Measurements from ENCODE around the gene GALNT13.

Gene GALNT13

DNA sequence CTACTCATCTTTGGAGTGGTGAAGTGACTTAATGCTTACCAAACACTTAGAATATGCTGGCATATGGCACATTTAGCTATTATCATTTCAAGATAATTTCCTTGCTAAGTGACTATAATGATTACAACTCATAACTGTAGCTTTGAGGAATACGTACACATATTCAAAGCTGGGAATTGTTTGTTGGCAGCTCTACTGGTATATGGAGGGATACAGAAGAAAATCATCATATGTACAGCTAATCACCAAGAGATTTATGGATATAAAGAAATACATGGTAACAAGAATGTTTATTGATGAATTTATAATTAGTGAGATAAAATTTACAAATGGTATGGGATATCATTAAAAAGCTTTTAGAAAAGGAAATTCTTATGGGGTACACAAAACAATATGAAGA, 207.2 kb downstream of the GALNT13 start:
- Histone ChIP-seq H3K27ac (no peak overlapping the region), H3K4me1 (no peaks in the 10 kb centered on the region), H3K9me3 (ENCODE audit: control insufficient read depth, low read length) (no peaks in the 10 kb centered on the region), H3K9ac (no peak overlapping the region), H2AFZ (no peak overlapping the region), H3K27me3 (ENCODE audit: control insufficient read depth, insufficient read depth, low read length) (no peaks in the 10 kb centered on the region), H3K4me2 (ENCODE audit: low read length) (no peak overlapping the region), H3K79me2 (no peaks in the 10 kb centered on the region), H3K36me3 (ENCODE audit: control insufficient read depth, insufficient read depth, low read length) (no peaks in the 10 kb centered on the region), H3K4me3 (ENCODE audit: low read depth, low read length) (no peak overlapping the region)
- TF ChIP-seq, protein P1, sequence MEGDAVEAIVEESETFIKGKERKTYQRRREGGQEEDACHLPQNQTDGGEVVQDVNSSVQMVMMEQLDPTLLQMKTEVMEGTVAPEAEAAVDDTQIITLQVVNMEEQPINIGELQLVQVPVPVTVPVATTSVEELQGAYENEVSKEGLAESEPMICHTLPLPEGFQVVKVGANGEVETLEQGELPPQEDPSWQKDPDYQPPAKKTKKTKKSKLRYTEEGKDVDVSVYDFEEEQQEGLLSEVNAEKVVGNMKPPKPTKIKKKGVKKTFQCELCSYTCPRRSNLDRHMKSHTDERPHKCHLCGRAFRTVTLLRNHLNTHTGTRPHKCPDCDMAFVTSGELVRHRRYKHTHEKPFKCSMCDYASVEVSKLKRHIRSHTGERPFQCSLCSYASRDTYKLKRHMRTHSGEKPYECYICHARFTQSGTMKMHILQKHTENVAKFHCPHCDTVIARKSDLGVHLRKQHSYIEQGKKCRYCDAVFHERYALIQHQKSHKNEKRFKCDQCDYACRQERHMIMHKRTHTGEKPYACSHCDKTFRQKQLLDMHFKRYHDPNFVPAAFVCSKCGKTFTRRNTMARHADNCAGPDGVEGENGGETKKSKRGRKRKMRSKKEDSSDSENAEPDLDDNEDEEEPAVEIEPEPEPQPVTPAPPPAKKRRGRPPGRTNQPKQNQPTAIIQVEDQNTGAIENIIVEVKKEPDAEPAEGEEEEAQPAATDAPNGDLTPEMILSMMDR (IDR thresholded peaks at IDR 0.05): no peak

DNA sequence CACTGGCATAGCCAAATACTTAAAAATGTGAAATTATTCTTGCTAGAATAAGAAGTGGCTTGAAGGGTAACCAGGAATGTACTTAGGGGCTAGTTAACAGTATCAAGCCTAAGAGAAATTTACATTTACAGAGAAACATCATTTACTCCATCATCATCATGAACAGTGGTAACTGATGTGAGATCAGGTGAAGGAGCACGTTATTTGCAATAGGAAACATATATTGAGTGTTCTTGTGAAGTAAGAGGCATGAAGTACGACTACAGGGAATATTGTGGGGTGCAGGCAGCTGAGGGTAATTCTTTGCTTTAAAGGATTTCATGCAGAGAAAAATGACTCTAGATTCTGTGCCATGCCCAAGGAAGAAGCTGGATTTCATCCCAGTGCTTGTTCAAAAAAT, 220.8 kb downstream of the GALNT13 start:
- Histone ChIP-seq H2AFZ (no peak overlapping the region), H3K27ac (no peak overlapping the region), H3K4me1 (no peaks in the 10 kb centered on the region), H3K36me3 (ENCODE audit: control insufficient read depth, insufficient read depth, low read length) (no peaks in the 10 kb centered on the region), H3K79me2 (no peaks in the 10 kb centered on the region), H3K9me3 (ENCODE audit: control insufficient read depth, low read length) (no peaks in the 10 kb centered on the region), H3K27me3 (ENCODE audit: control insufficient read depth, insufficient read depth, low read length) (no peaks in the 10 kb centered on the region), H3K4me3 (ENCODE audit: low read depth, low read length) (no peak overlapping the region), H3K4me2 (ENCODE audit: low read length) (no peak overlapping the region), H3K9ac (no peak overlapping the region)
- TF ChIP-seq, protein P1 (IDR thresholded peaks at IDR 0.05): no peak

DNA sequence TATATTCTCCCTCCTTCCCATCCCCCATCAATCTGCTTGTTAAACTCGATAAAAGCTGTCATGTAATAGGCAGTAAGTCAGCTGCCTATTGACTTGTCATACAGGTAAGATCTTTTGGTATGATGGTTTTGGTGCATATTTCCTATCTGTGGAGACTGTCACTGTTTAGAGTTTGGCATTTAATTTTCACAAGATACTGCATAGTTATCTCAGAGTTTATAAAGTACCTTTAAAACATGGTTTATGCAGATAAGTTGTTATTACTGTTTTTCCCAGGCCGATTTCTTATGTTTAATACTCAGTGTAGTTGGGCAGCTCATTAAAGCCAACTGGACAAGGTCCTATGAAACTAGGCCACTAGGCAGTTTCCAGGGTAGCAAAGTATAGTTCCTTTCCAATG, 222.1 kb downstream of the GALNT13 start:
- no peak overlapping the region for H3K4me2 ChIP-seq (ENCODE audit: low read length)
- no peak overlapping the region for H2AFZ ChIP-seq
- H3K4me3 ChIP-seq (ENCODE audit: low read depth, low read length): no peak overlapping the region
- TF ChIP-seq, protein P1 (IDR thresholded peaks at IDR 0.05): no peak
- H3K27me3 ChIP-seq (ENCODE audit: control insufficient read depth, insufficient read depth, low read length): no peaks in the 10 kb centered on the region
- H3K36me3 ChIP-seq (ENCODE audit: control insufficient read depth, insufficient read depth, low read length): no peaks in the 10 kb centered on the region
- H3K9me3 ChIP-seq (ENCODE audit: control insufficient read depth, low read length): no peaks in the 10 kb centered on the region
- no peak overlapping the region for H3K9ac ChIP-seq
- no peaks in the 10 kb centered on the region for H3K79me2 ChIP-seq
- H3K4me1 ChIP-seq: no peaks in the 10 kb centered on the region
- H3K27ac ChIP-seq: no peak overlapping the region

DNA sequence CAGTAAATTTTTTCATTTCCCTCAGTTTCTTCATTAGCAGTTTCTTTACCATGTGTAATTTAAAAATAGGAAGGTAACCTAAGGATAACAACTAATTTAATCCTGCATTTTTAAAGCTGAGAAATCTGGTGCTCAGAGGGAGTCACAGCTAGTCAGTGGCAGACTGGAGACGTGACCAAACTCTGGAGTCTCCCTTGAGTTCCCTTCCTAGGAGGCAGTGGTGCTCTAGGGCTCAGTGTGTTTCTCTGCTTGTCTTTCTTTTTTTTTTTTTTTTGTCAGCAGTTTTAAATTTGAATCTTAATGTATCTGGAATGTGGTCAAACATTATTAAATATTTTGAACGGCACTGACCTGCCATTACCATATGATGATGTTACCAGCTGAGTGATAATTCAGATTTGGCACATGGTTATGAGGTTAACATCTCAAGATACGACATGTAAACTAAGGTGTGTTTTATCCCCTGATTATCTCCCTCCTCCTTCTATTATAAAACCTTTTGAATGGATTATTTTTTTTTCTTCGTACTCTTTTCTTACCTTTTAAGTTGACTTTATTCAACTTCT, 226.2 kb downstream of the GALNT13 start:
- Histone ChIP-seq H3K4me3 (ENCODE audit: low read depth, low read length) (no peak overlapping the region), H2AFZ (no peak overlapping the region), H3K27me3 (ENCODE audit: control insufficient read depth, insufficient read depth, low read length) (no peaks in the 10 kb centered on the region), H3K79me2 (no peaks in the 10 kb centered on the region), H3K27ac (no peak overlapping the region), H3K36me3 (ENCODE audit: control insufficient read depth, insufficient read depth, low read length) (no peaks in the 10 kb centered on the region), H3K9ac (no peak overlapping the region), H3K9me3 (ENCODE audit: control insufficient read depth, low read length) (no peaks in the 10 kb centered on the region), H3K4me1 (no peaks in the 10 kb centered on the region), H3K4me2 (ENCODE audit: low read length) (no peak overlapping the region)
- TF ChIP-seq, protein P1 (IDR thresholded peaks at IDR 0.05): no peak

DNA sequence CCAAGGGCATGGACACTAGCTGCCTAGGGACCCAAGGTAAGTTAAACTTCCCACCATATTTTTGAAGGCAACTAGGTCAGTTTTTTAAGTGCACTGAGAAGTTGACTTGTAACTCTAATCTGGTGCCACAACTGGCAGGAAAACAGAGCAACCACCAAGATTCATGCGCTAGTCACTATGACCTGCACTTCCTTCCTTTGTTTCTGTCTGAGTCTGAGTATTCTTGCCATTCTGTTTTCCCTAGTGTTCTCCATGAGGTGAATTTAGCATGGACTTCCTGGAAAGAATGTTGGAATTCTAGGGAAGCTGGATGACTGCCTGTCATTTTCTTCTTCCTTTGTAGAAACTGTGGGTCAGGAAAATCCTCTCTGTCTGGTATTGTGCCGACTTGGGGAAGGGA, 249.0 kb downstream of the GALNT13 start:
- H3K4me1 ChIP-seq: no peaks in the 10 kb centered on the region
- H3K9ac ChIP-seq: no peak overlapping the region
- H3K36me3 ChIP-seq (ENCODE audit: control insufficient read depth, insufficient read depth, low read length): no peaks in the 10 kb centered on the region
- H3K9me3 ChIP-seq (ENCODE audit: control insufficient read depth, low read length): no peaks in the 10 kb centered on the region
- no peak overlapping the region for H3K4me2 ChIP-seq (ENCODE audit: low read length)
- TF ChIP-seq, protein P1 (IDR thresholded peaks at IDR 0.05): no peak
- H2AFZ ChIP-seq: no peak overlapping the region
- H3K4me3 ChIP-seq (ENCODE audit: low read depth, low read length): no peak overlapping the region
- no peaks in the 10 kb centered on the region for H3K27me3 ChIP-seq (ENCODE audit: control insufficient read depth, insufficient read depth, low read length)
- no peak overlapping the region for H3K27ac ChIP-seq
- no peaks in the 10 kb centered on the region for H3K79me2 ChIP-seq

All from parathyroid adenoma (tissue), 2 donors.